Hepatocyte (in vitro differentiated cells): ENCODE measurements around the gene CARS2. TPM values are rescaled to one million over a fixed set of nuclear protein-coding genes. Genes with fewer than 3 reads are reported as not detected.
"Not testable (repeated sequence)": the region's sequence is repeated elsewhere in the genome, so short reads cannot be mapped to it uniquely, and the experiment has no call there.

ENCODE experiments used
- DNase-seq: peaks from one replicate; pipeline ENCODE4 v3.0.0-alpha.2; 2016; ENCODE audit warnings: low spot score
- H2AFZ ChIP-seq: fragments of 200-600 bp; sonication (generic); 2 replicates; pipeline ENCODE4 v1.6.0; 2016; ENCODE audit warnings: antibody characterized with exemption, mild to moderate bottlenecking
- H3K27ac ChIP-seq: fragments of 200-600 bp; sonication (generic); 2 replicates; pipeline ENCODE4 v1.5.1; 2016; ENCODE audit warnings: mild to moderate bottlenecking
- H3K27me3 ChIP-seq: fragments of 200-600 bp; sonication (generic); 2 replicates; pipeline ENCODE4 v1.6.1; 2016
- H3K36me3 ChIP-seq: fragments of 200-600 bp; sonication (generic); replicated peaks from 2 replicates; pipeline ENCODE4 v1.5.1; 2016; ENCODE audit warnings: low read depth; ENCODE audit not compliant: insufficient read depth
- H3K4me1 ChIP-seq: fragments of 200-600 bp; sonication (generic); 2 replicates; pipeline ENCODE4 v1.5.1; 2016; ENCODE audit warnings: mild to moderate bottlenecking, moderate library complexity; ENCODE audit not compliant: insufficient read depth
- H3K4me2 ChIP-seq: fragments of 200-600 bp; sonication (generic); 2 replicates; pipeline ENCODE4 v1.6.0; 2016
- H3K4me3 ChIP-seq: fragments of 200-600 bp; sonication (generic); 2 replicates; pipeline ENCODE4 v1.5.1; 2016; ENCODE audit warnings: mild to moderate bottlenecking
- H3K79me2 ChIP-seq: fragments of 200-600 bp; sonication (generic); 2 replicates; pipeline ENCODE4 v1.6.0; 2017; ENCODE audit warnings: mild to moderate bottlenecking
- H3K9me2 ChIP-seq: fragments of 200-600 bp; sonication (generic); replicated peaks from 2 replicates; pipeline ENCODE4 v1.6.0; 2017; ENCODE audit warnings: mild to moderate bottlenecking; ENCODE audit not compliant: insufficient read depth
- H3K9me3 ChIP-seq: fragments of 200-600 bp; sonication (generic); 2 replicates; pipeline ENCODE4 v1.5.1; 2016; ENCODE audit warnings: low read depth, mild to moderate bottlenecking
- H4K20me1 ChIP-seq: fragments of 200-600 bp; sonication (generic); 2 replicates; pipeline ENCODE4 v1.6.0; 2016; ENCODE audit warnings: mild to moderate bottlenecking; ENCODE audit not compliant: insufficient read depth, poor library complexity, severe bottlenecking
- EZH2 ChIP-seq: fragments of 200-600 bp; sonication (generic); IDR thresholded peaks from 2 replicates; pipeline ENCODE4 v1.6.1; 2016; ENCODE audit warnings: antibody characterized with exemption, mild to moderate bottlenecking, borderline replicate concordance
- EZH2phosphoT487 ChIP-seq: fragments of 200-600 bp; sonication (generic); IDR thresholded peaks from one replicate; pipeline ENCODE4 v1.6.1; 2018; ENCODE audit warnings: antibody characterized with exemption, mild to moderate bottlenecking, low read depth, moderate library complexity; ENCODE audit not compliant: unreplicated experiment, severe bottlenecking
- WGBS: methylation state at CpG from one replicate; pipeline ENCODE4 v1.1.6; 2016; ENCODE audit warnings: low lambda C conversion rate; ENCODE audit errors: missing lambda C conversion rate; 5-methylcytosine and 5-hydroxymethylcytosine counted together
- polyA plus RNA-seq: library from polyadenylated mRNA; unstranded; fragments of >200 nt; fragmentation: Nextera tagmentation; extraction: Ambion mirVana; gene quantifications from 2 replicates; pipeline ENCODE4 v1.2.1, GENCODE V29; 2016
- total RNA-seq: library from RNA; depleted of rRNA; stranded (reverse); fragments of >200 nt; gene quantifications from 2 replicates; pipeline ENCODE4 v1.2.3, GENCODE V29; 2014
- TF ChIP-seq, protein P1 (sequence below): fragments of 200-600 bp; sonication (generic); IDR thresholded peaks from 2 replicates; pipeline ENCODE4 v1.5.1; 2016; ENCODE audit warnings: antibody characterized with exemption, mild to moderate bottlenecking; ENCODE audit not compliant: poor library complexity

The CARS2 gene
- total and polyA plus RNA-seq, 2 experiments from 2014 or later, result 72.9 to 105 TPM

DNA sequence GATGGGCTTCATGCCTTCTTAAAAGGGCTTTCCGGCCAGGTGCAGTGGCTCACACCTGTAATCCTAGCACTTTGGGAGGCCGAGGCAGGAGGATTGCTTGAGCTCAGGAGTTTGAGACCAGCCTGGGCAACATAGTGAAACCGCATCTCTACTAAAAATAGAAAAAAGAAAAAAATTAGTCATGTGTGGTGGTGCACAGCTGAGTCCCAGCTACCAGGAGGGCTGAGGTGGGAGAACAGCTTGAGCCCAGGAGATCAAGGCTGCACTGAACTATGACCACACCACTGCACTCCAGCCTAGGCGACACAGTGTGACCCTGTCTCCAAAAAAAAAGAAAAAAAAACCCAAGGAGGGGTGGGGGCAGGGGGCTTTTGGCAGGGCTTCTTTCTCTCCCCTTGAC lies 7.2 kb downstream of the CARS2 start:
- 95% methylated on average over 4 of the region's 4 CpGs for WGBS

DNA sequence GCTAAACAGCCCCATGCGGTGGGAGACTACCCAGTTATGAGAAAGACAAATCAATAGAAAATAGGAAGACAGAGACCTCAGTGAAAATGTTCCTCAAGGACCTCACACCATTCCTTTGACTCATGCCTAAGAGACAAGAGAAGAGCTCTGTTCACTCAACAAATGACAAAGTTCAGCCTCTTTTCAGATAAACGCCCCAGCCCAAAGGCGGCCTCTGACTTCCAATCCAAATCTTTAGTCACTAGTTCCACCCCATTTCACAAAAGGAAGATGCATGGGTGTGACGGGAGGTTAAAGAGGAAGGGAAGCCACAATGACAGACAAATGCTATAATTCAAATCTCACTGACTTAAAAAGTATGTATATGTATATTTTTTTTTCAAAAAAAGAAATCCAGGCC lies 8.1 kb downstream of the CARS2 start:
- Histone ChIP-seq H3K27me3 (no peaks in the 10 kb centered on the region), H3K9me2 (no peaks in the 10 kb centered on the region), H3K27ac (no peak overlapping the region), H3K9me3 (no peaks in the 10 kb centered on the region), H4K20me1 (no peaks in the 10 kb centered on the region), H3K4me2 (no peak overlapping the region), H3K4me1 (no peaks in the 10 kb centered on the region), H3K4me3 (no peak overlapping the region), H3K36me3 (no peaks in the 10 kb centered on the region), H2AFZ (no peak overlapping the region), H3K79me2 (peaks cover 43% of the 10 kb centered on the region)
- no peak for DNase-seq
- 95% methylated on average over 4 of the region's 4 CpGs for WGBS
- TF ChIP-seq, protein P1, sequence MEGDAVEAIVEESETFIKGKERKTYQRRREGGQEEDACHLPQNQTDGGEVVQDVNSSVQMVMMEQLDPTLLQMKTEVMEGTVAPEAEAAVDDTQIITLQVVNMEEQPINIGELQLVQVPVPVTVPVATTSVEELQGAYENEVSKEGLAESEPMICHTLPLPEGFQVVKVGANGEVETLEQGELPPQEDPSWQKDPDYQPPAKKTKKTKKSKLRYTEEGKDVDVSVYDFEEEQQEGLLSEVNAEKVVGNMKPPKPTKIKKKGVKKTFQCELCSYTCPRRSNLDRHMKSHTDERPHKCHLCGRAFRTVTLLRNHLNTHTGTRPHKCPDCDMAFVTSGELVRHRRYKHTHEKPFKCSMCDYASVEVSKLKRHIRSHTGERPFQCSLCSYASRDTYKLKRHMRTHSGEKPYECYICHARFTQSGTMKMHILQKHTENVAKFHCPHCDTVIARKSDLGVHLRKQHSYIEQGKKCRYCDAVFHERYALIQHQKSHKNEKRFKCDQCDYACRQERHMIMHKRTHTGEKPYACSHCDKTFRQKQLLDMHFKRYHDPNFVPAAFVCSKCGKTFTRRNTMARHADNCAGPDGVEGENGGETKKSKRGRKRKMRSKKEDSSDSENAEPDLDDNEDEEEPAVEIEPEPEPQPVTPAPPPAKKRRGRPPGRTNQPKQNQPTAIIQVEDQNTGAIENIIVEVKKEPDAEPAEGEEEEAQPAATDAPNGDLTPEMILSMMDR, result no peak
- no peak for TF ChIP-seq EZH2phosphoT487
- TF ChIP-seq EZH2, result no peak

More for the DNA sequence above, 7.2 kb downstream of the CARS2 start:
- no peak overlapping the region for H2AFZ ChIP-seq
- H3K36me3 ChIP-seq, result no peaks in the 10 kb centered on the region
- no peaks in the 10 kb centered on the region for H3K9me2 ChIP-seq
- no peaks in the 10 kb centered on the region for H3K4me1 ChIP-seq
- H4K20me1 ChIP-seq, result no peaks in the 10 kb centered on the region
- no peaks in the 10 kb centered on the region for H3K27me3 ChIP-seq
- DNase-seq, result no peak
- TF ChIP-seq, protein P1, result no peak
- TF ChIP-seq EZH2phosphoT487, result no peak
- TF ChIP-seq EZH2, result no peak
- H3K4me3 ChIP-seq, result no peak overlapping the region
- H3K27ac ChIP-seq, result no peak overlapping the region
- no peak overlapping the region for H3K4me2 ChIP-seq
- peaks cover 51% of the 10 kb centered on the region for H3K79me2 ChIP-seq
- H3K9me3 ChIP-seq, result no peaks in the 10 kb centered on the region

DNA sequence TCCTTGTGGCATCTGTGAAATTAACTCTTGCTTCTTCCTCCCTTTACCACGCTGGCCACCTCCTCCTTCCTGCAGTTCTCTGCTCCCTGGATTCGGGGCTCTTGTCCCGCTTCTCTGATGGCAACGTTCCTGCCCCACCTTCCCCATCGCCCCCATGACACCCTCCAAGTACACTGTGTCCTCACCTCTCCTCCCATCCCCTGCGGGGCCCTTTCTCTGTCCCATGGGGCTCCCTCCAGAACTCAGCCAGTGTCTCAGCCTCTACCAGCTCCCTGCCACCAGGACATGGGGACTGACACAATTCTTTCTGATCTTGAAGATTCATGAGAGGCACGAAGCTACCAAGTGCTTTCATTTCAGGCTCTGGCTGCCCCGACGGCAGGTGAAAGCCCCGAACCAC lies 9.1 kb downstream of the CARS2 start:
- no peak for DNase-seq
- TF ChIP-seq EZH2 (no peak), EZH2phosphoT487 (no peak)
- TF ChIP-seq, protein P1, result no peak
- Histone ChIP-seq H3K4me2 (no peak overlapping the region), H3K27me3 (no peaks in the 10 kb centered on the region), H3K27ac (no peak overlapping the region), H3K36me3 (no peaks in the 10 kb centered on the region), H2AFZ (no peak overlapping the region), H4K20me1 (no peaks in the 10 kb centered on the region), H3K9me2 (no peaks in the 10 kb centered on the region), H3K9me3 (no peaks in the 10 kb centered on the region), H3K79me2 (peaks cover 32% of the 10 kb centered on the region), H3K4me1 (no peaks in the 10 kb centered on the region), H3K4me3 (no peak overlapping the region)
- over 99% methylated on average over 10 of the region's 10 CpGs for WGBS

DNA sequence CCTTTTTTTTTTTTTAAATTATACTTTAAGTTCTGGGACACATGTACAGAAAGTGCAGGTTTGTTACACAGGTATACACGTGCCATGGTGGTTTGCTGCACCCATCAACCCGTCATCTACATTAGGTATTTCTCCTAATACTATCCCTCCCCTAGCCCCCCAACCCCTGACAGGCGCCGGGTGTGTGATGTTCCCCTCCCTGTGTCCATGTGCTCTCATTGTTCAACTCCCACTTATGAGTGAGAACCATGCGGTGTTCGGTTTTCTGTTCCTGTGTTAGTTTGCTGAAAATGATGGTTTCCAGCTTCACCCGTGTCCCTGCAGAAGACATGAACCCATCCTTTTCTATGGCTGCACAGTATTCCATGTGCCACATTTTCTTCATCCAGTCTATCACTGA lies 10.1 kb downstream of the CARS2 start:
- H2AFZ ChIP-seq, H3K4me2 ChIP-seq, H3K27ac ChIP-seq, DNase-seq, H3K9me3 ChIP-seq, H3K36me3 ChIP-seq, H3K4me3 ChIP-seq, H4K20me1 ChIP-seq, H3K9me2 ChIP-seq, H3K27me3 ChIP-seq, H3K4me1 ChIP-seq: not testable (repeated sequence)
- 96% methylated on average over 7 of the region's 7 CpGs for WGBS
- peaks cover 24% of the 10 kb centered on the region for H3K79me2 ChIP-seq
